PC-9 (cell line): Measurements from ENCODE around the gene LY86. TPM values are rescaled to one million over a fixed set of nuclear protein-coding genes. Genes with fewer than 3 reads are reported as not detected.

Source experiments
- BruUV-seq: library from RNA; stranded (reverse); fragments of 400-500 nt; replicated peaks from 2 replicates; lab custom pipeline; 2021; lab: Mats Ljungman, UMichigan
- CTCF ChIA-PET: fragments of 300-600 bp; sonication (Branson Sonifier 250); formaldehyde crosslinking; loops from one replicate; lab custom pipeline; 2022; ENCODE audit warnings: antibody characterized with exemption; lab: Charles Lee
- POLR2A ChIA-PET: fragments of 300-600 bp; sonication (Branson Sonifier 250); formaldehyde crosslinking; loops from one replicate; lab custom pipeline; 2022; ENCODE audit warnings: antibody characterized with exemption; ENCODE audit not compliant: unreplicated experiment; lab: Charles Lee
- DNase-seq, 2 experiments: peaks; one replicate each; pipeline versions ENCODE4 v3.0.0 to v3.0.0-alpha.2; 2015 to 2022; ENCODE audit warnings: mixed read lengths in 1 of 2
- H2AFZ ChIP-seq: fragments of 200-600 bp; sonication (generic); 2 replicates; pipeline ENCODE4 v1.8.1; 2017; ENCODE audit warnings: antibody characterized with exemption
- H3F3A ChIP-seq: fragments of 200-600 bp; sonication (generic); 2 replicates; pipeline ENCODE4 v1.8.1; 2017; ENCODE audit warnings: antibody characterized with exemption, mild to moderate bottlenecking, low read depth; ENCODE audit not compliant: insufficient read depth
- H3K27ac ChIP-seq: fragments of 200-600 bp; sonication (generic); 2 replicates; pipeline ENCODE4 v1.6.1; 2016; ENCODE audit warnings: mixed run types
- H3K27me3 ChIP-seq: fragments of 200-600 bp; sonication (generic); 2 replicates; pipeline ENCODE4 v1.6.1; 2016; ENCODE audit warnings: low read depth, mixed run types; ENCODE audit not compliant: insufficient read depth
- H3K36me3 ChIP-seq: fragments of 200-600 bp; sonication (generic); 2 replicates; pipeline ENCODE4 v1.6.1; 2016; ENCODE audit warnings: low read depth, mixed run types
- H3K4me1 ChIP-seq: fragments of 200-600 bp; sonication (generic); replicated peaks from 2 replicates; pipeline ENCODE4 v1.6.1; 2016; ENCODE audit warnings: mixed run types; ENCODE audit not compliant: insufficient read depth
- H3K4me2 ChIP-seq: fragments of 200-600 bp; sonication (generic); 2 replicates; pipeline ENCODE4 v1.6.1; 2017; ENCODE audit warnings: mixed run types
- H3K4me3 ChIP-seq: fragments of 200-600 bp; sonication (generic); 2 replicates; pipeline ENCODE4 v1.6.1; 2016; ENCODE audit warnings: mixed run types
- H3K79me2 ChIP-seq: fragments of 200-600 bp; sonication (generic); 2 replicates; pipeline ENCODE4 v1.6.1; 2017; ENCODE audit warnings: low read depth, mixed run types
- H3K9me2 ChIP-seq: fragments of 200-600 bp; sonication (generic); 2 replicates; pipeline ENCODE4 v1.8.1; 2017; ENCODE audit warnings: mild to moderate bottlenecking; ENCODE audit not compliant: insufficient read depth
- H3K9me3 ChIP-seq: fragments of 200-600 bp; sonication (generic); 2 replicates; pipeline ENCODE4 v1.8.1; 2016; ENCODE audit warnings: low read depth; ENCODE audit not compliant: insufficient read depth
- H4K20me1 ChIP-seq: fragments of 200-600 bp; sonication (generic); 2 replicates; pipeline ENCODE4 v1.8.1; 2017; ENCODE audit not compliant: insufficient read depth
- EZH2 ChIP-seq: fragments of 200-600 bp; sonication (generic); IDR thresholded peaks from 2 replicates; pipeline ENCODE4 v1.8.0; 2017; ENCODE audit warnings: antibody characterized with exemption, low read depth
- intact Hi-C: fragments of 100-400 bp; cut with micrococcal nuclease; formaldehyde crosslinking; loops from one replicate; pipeline ENCODE4 v1.10.0; 2022; ENCODE audit not compliant: unreplicated experiment
- total RNA-seq: library from RNA; stranded (reverse); gene quantifications from 2 replicates; pipeline ENCODE4 v1.2.3, GENCODE V29; 2021
- TF ChIP-seq, protein P1 (sequence below): fragments of 200-600 bp; sonication (generic); conservative IDR thresholded peaks from 2 replicates; pipeline ENCODE4 v1.6.1; 2017; ENCODE audit warnings: mixed run types, antibody characterized with exemption, mild to moderate bottlenecking, moderate library complexity

LY86 gene
- total RNA-seq, 1 experiment from 2014 or later = not detected

- H3F3A ChIP-seq = no peaks in the 10 kb centered on the region
- no peaks in the 10 kb centered on the region for H3K36me3 ChIP-seq
- H2AFZ ChIP-seq = no peak overlapping the region
- H3K9me3 ChIP-seq = no peaks in the 10 kb centered on the region
- no peaks in the 10 kb centered on the region for H3K9me2 ChIP-seq
- no peaks in the 10 kb centered on the region for H3K27me3 ChIP-seq
- H3K27ac ChIP-seq = no peak overlapping the region
- H3K4me3 ChIP-seq = no peak overlapping the region
- no peaks in the 10 kb centered on the region for H3K4me1 ChIP-seq
- POLR2A ChIA-PET = no interaction called here
- no peak for DNase-seq
- CTCF ChIA-PET = no interaction called here
- BruUV-seq = no TSS peak
- H3K4me2 ChIP-seq = no peak overlapping the region
- TF ChIP-seq EZH2 = no peak
- TF ChIP-seq, protein P1, sequence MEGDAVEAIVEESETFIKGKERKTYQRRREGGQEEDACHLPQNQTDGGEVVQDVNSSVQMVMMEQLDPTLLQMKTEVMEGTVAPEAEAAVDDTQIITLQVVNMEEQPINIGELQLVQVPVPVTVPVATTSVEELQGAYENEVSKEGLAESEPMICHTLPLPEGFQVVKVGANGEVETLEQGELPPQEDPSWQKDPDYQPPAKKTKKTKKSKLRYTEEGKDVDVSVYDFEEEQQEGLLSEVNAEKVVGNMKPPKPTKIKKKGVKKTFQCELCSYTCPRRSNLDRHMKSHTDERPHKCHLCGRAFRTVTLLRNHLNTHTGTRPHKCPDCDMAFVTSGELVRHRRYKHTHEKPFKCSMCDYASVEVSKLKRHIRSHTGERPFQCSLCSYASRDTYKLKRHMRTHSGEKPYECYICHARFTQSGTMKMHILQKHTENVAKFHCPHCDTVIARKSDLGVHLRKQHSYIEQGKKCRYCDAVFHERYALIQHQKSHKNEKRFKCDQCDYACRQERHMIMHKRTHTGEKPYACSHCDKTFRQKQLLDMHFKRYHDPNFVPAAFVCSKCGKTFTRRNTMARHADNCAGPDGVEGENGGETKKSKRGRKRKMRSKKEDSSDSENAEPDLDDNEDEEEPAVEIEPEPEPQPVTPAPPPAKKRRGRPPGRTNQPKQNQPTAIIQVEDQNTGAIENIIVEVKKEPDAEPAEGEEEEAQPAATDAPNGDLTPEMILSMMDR = no peak
- H4K20me1 ChIP-seq = no peaks in the 10 kb centered on the region
- intact Hi-C loops = no loop called here
- no peaks in the 10 kb centered on the region for H3K79me2 ChIP-seq
Measured at GRCh38 chr6:6656287-6656686, 67.8 kb downstream of the LY86 start.

DNA sequence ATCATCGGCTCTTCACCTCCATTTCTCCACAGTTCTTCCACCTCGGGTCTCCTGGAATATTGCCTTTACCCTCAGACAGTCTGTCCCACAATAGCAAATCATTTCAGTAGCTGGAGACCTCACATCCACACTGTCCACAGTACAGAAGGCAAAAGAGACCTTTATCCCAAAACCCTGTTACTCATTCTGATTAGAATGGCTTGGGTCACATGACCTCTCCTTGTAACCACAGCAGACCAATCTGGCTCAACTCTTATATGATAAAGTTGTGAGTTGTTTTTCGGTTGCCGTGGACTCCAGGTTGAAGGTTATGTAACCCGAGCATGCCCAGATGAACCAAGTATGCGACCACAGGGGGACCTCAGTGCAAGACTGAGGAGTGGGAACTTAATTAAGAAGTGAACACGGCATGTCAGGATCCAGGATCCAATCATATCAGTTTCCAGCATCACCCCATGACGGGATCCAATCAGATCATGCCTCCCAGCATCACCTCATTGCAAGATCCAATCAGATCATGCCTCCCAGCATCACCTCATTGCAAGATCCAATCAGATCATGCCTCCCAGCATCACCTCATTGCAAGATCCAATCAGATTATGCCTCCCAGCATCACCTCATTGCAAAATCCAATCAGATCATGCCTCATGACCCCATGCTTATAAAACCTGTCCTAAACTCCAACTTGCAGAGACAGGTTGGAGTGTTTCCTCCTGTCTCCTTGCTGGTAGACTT, 68.7 kb downstream of the LY86 start:
- BruUV-seq = no TSS peak
- H3K9me3 ChIP-seq = no peaks in the 10 kb centered on the region
- ChIA-PET CTCF (no interaction called here), POLR2A (no interaction called here)
- no peak overlapping the region for H3K27ac ChIP-seq
- no peaks in the 10 kb centered on the region for H3F3A ChIP-seq
- no peak overlapping the region for H2AFZ ChIP-seq
- no peaks in the 10 kb centered on the region for H4K20me1 ChIP-seq
- H3K9me2 ChIP-seq = no peaks in the 10 kb centered on the region
- H3K36me3 ChIP-seq = no peaks in the 10 kb centered on the region
- no peak for DNase-seq
- H3K4me3 ChIP-seq = no peak overlapping the region
- H3K27me3 ChIP-seq = no peaks in the 10 kb centered on the region
- intact Hi-C loops = no loop called here
- no peak overlapping the region for H3K4me2 ChIP-seq
- H3K4me1 ChIP-seq = peaks cover 8% of the 10 kb centered on the region
- no peak for TF ChIP-seq EZH2
- TF ChIP-seq, protein P1 = no peak
- no peaks in the 10 kb centered on the region for H3K79me2 ChIP-seq

DNA sequence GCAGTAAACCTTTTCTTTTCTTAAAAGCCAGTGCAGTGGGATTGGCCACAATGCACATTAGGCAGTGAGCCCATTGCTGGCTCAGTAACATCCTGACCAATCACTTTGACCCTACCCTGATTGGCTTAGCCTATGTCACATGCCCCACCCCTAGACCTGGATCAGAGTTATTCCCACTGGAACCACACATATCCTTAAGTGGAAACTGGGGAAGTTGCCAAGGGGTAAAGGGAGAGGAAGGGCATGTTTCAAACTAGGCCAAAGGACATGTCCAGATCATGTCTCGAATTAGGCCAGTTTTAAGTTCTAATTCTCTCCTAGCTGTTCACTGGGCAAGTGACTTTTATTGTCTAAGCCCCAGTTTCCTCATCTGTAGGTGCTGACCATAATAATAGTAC, 69.3 kb downstream of the LY86 start:
- no TSS peak for BruUV-seq
- TF ChIP-seq EZH2 = no peak
- TF ChIP-seq, protein P1 = no peak

More for the DNA sequence above, 69.3 kb downstream of the LY86 start:
- no peaks in the 10 kb centered on the region for H3K9me3 ChIP-seq
- DNase-seq = no peak
- no peaks in the 10 kb centered on the region for H3K9me2 ChIP-seq
- intact Hi-C loops = no loop called here
- H3K4me1 ChIP-seq = peaks cover 9% of the 10 kb centered on the region
- H3K4me2 ChIP-seq = no peak overlapping the region
- ChIA-PET POLR2A (no interaction called here), CTCF (no interaction called here)
- no peak overlapping the region for H3K27ac ChIP-seq
- H4K20me1 ChIP-seq = no peaks in the 10 kb centered on the region
- H3K79me2 ChIP-seq = no peaks in the 10 kb centered on the region
- no peaks in the 10 kb centered on the region for H3K27me3 ChIP-seq
- no peaks in the 10 kb centered on the region for H3F3A ChIP-seq
- no peak overlapping the region for H2AFZ ChIP-seq
- no peak overlapping the region for H3K4me3 ChIP-seq
- no peaks in the 10 kb centered on the region for H3K36me3 ChIP-seq
